Globus pallidus (tissue), 1 donor: ENCODE measurements around the gene GRIN1.

Experiments
- DNase-seq: peaks from one replicate; pipeline ENCODE4 v3.0.0-alpha.2; 2015; ENCODE audit warnings: low spot score

Gene GRIN1

GRCh38 chr9:137138722-137139467, at the start of gene GRIN1:
TSS of gene GRIN1 (plus strand) at chr9:137139154. CDS start at chr9:137139487, 333 bp downstream.
- DNase-seq: no peak

DNA sequence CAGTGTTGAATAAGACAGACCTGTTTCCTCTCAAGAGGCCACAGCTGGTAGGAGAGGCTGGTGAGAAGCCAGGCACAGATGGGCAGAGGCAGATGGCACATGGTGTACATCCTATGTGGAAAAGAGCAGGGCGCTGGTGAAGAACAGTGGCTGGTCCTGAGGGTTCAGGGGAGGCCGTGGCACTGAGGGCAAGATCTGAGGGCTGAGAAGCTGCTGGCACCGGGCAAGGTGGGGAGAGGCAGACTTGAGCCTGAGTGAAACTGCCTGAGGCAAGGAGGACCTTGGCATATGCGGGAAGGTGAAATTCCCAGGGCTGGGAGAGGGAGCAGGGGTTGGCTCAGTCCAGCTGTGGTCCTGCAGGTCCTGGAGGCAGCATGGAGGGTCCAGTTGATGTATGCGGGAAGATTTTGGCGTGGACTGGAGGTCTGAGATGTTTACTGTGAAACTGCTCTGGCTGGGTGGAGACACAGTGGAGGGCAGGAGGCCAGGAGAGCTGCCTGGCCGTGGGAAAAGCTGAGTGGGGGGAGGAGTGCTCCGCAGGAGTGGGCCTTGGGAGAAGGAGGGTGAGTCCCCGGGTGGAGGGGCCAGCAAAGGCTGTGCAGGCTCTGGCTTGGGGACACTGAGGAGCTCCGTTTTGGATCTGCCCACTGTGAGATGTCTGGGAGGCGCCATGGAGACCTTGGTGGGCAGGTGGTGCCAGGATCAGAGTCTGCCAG, 49.6 kb upstream of the GRIN1 start:
- no peak for DNase-seq

DNA sequence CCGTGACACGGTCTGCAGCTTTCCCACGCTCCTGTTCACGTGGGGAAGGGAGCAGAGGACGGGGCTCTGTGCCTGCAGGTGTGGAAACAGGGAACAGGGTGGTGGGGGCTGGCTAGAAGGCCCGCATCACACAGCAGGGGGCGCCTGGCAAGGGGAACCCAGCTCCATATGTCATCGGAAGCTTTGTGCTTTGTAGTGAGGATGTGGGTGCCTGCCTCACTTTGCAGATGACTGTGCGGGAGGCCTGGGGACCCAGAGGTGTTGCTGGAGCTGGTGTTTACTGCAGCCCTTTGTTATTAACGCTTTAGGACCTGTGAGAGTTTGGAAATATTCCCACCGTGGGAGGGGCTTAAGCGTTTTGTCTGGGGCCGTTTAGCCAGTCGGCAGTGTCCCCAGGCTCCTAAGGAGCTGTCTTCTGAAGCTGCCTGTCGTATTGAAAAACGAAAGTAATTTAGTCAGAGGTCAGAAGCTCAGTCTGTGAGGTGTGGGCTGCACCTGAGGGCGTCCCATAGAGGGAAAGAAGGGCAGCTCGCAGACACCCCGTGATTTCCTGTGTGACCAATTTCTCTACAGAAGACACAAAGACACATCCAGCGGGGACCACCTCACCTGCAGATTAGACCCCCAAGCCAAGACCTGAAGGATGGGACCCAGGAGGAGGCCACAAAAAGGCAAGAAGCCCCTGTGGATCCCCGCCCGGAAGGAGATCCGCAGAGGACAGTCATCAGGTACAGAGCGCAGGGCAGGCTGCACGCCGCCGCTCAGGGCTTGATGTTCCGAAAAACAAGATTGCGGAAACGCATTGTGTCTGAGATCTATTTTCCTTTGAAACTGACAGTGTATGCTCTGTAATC, 43.1 kb upstream of the GRIN1 start:
- no peak for DNase-seq

- DNase-seq: no peak
Measured at GRCh38 chr9:137096785-137097546, 42.0 kb upstream of the GRIN1 start.

DNA sequence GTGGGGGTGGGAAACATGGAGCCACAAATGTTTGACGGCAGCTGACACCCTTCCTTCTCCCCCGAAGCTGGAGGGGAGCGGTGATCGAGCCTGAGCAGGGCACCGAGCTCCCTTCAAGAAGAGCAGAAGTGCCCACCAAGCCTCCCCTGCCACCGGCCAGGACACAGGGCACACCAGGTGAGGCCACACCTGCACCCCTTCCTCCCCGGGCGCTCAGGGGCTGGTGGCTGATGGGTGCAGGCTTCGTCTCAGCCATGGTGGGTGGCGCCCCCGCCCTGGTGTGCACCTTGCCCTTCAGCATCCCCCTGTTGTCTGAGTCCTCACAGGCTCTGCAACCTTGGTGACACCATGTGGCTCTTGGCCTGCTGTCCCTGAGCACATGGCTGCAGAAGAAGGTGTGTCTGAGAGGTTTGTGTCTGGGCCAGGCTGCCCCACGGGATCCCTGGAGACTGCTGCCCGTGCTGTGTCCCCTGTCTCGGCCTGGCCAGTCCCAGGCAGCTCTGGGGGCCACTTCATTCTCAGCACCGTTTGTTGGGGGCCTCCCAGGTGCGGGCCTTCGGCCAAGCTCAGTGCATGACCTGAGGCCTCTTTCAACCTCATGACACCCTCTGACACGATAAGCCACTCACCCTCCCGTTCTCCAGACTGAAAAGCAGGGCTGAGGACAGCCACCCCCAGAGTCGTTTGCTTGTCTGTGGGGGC, 41.0 kb upstream of the GRIN1 start:
- DNase-seq: no peak

GRCh38 chr9:137099231-137099630, 39.7 kb upstream of the GRIN1 start:
- no peak for DNase-seq

GRCh38 chr9:137103206-137103999, 35.6 kb upstream of the GRIN1 start:
- no peak for DNase-seq

GRCh38 chr9:137105814-137106661, 32.9 kb upstream of the GRIN1 start:
- DNase-seq: no peak

DNA sequence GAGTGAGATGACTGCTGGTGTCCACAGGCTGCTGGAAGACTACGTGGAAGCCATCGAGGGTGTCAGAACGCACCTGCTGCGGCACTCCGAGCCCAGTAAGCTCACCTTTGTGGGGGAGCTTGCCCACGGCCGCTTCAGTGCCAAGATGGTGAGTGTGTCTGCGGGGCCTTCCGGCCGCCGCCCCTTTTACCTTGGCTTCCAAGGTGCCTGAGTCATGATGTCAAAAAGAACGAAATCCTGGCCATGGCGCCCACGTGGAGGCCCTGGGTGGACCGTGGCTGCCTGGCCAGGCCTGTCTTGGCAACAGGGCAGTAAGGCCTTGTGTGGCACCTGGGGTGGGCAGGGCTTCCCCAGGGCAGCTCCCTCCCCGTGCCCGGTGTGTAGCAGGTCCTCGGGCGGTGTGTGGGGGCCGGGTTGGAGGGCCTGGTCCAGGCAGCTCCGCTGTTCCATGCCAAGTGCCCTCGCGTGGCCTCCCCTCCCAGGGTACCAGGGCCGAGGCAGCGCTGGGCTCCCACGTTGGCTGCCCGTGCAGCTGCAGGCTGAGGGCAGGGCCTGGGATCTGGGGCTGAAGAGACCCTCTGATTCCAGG, 32.2 kb upstream of the GRIN1 start:
- DNase-seq: no peak

DNA sequence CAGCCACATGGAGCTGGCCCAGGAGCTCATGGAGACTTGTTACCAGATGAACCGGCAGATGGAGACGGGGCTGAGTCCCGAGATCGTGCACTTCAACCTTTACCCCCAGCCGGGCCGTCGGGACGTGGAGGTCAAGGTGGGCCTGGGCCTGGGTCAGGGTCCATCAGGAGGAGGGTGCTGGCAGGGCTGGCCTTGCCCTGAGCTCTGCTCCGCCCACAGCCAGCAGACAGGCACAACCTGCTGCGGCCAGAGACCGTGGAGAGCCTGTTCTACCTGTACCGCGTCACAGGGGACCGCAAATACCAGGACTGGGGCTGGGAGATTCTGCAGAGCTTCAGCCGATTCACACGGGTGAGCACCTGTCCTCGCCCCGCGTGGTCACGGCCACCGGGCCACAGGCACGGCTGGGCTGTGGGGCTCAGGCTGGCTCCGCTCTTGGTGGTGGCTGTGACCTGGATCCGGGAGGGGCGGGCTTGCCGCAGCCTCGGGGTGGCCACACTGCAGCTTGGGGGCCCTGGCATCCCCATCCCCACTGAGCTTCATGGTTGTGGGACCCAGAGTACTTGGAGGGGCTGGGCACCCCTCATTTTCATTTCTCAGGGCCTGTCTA, 31.5 kb upstream of the GRIN1 start:
- no peak for DNase-seq

DNA sequence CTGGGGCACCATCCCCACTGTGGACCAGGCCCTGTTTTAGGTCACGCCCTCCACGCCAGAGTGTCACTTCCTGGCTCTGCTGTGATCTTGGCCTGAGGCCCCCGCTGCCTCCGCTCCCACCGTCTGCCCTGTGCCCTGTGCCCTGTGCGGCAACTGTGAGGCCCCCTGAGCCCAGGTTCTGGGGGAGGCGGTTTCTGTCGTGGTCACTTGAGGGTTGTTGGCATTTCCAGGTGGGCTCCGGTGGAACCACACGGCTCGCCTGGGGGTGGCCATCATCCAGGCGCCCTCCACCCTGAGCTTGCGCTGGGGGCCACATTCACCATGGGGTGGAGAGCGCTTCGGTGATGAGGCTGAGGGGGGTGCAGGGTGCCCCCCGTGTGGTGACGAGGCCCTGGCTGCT, 31.0 kb upstream of the GRIN1 start:
- no peak for DNase-seq

- DNase-seq: no peak
Measured at GRCh38 chr9:137108608-137109249, 30.2 kb upstream of the GRIN1 start.

GRCh38 chr9:137109250-137110146, 29.5 kb upstream of the GRIN1 start:
- DNase-seq: no peak

GRCh38 chr9:137110147-137110910, 28.6 kb upstream of the GRIN1 start:
- no peak for DNase-seq

GRCh38 chr9:137110911-137111787, 27.8 kb upstream of the GRIN1 start:
- DNase-seq: no peak
